Neural progenitor cell (in vitro differentiated cells): ENCODE data around the gene GOLT1A. TPM values are rescaled to one million over a fixed set of nuclear protein-coding genes. Genes with fewer than 3 reads are reported as not detected.

ENCODE experiments used
- DNase-seq: peaks from one replicate; pipeline ENCODE4 v3.0.0-alpha.2; 2016; ENCODE audit warnings: low spot score
- H2AFZ ChIP-seq: fragments of 200-600 bp; sonication (generic); replicated peaks from 2 replicates; pipeline ENCODE4 v1.6.1; 2016; ENCODE audit warnings: antibody characterized with exemption
- H3F3A ChIP-seq: fragments of 200-600 bp; sonication (generic); 2 replicates; pipeline ENCODE4 v1.6.1; 2016; ENCODE audit warnings: antibody characterized with exemption, low read depth
- H3K27ac ChIP-seq: fragments of 200-600 bp; sonication (generic); 2 replicates; pipeline ENCODE4 v1.5.1; 2016; ENCODE audit warnings: mild to moderate bottlenecking
- H3K27me3 ChIP-seq: fragments of 200-600 bp; sonication (generic); 2 replicates; pipeline ENCODE4 v1.6.1; 2016; ENCODE audit warnings: mild to moderate bottlenecking, moderate library complexity
- H3K36me3 ChIP-seq: fragments of 200-600 bp; sonication (generic); 2 replicates; pipeline ENCODE4 v1.5.1; 2016
- H3K4me1 ChIP-seq: fragments of 200-600 bp; sonication (generic); 2 replicates; pipeline ENCODE4 v1.6.1; 2016; ENCODE audit warnings: mixed run types
- H3K4me2 ChIP-seq: fragments of 200-600 bp; sonication (generic); 2 replicates; pipeline ENCODE4 v1.6.1; 2016
- H3K4me3 ChIP-seq: fragments of 200-600 bp; sonication (generic); 2 replicates; pipeline ENCODE4 v1.5.1; 2016
- H3K79me2 ChIP-seq: fragments of 200-600 bp; sonication (generic); 2 replicates; pipeline ENCODE4 v1.6.1; 2016; ENCODE audit warnings: low read depth
- H3K9ac ChIP-seq: fragments of 200-600 bp; sonication (generic); 2 replicates; pipeline ENCODE4 v1.6.1; 2016
- H3K9me3 ChIP-seq: fragments of 200-600 bp; sonication (generic); 2 replicates; pipeline ENCODE4 v1.5.1; 2016; ENCODE audit warnings: low read depth
- H4K20me1 ChIP-seq: fragments of 200-600 bp; sonication (generic); 2 replicates; pipeline ENCODE4 v1.6.1; 2016; ENCODE audit warnings: low read depth
- H3K27ac Mint-ChIP-seq: 3 replicates; pipeline ENCODE4 v1.8.0; 2021; ENCODE audit warnings: mixed read lengths
- H3K27me3 Mint-ChIP-seq: 2 replicates; pipeline ENCODE4 v1.8.0; 2022; ENCODE audit warnings: low read depth, mild to moderate bottlenecking, inconsistent platforms, moderate library complexity, mixed read lengths; ENCODE audit not compliant: insufficient read depth
- H3K36me3 Mint-ChIP-seq: 3 replicates; pipeline ENCODE4 v1.8.0; 2021; ENCODE audit warnings: mixed read lengths
- H3K4me1 Mint-ChIP-seq: 3 replicates; pipeline ENCODE4 v1.8.0; 2021; ENCODE audit warnings: mixed read lengths
- H3K4me3 Mint-ChIP-seq: 3 replicates; pipeline ENCODE4 v1.8.0; 2021; ENCODE audit warnings: mild to moderate bottlenecking, moderate library complexity, mixed read lengths
- H3K9me3 Mint-ChIP-seq: 3 replicates; pipeline ENCODE4 v1.8.0; 2020; ENCODE audit warnings: mixed read lengths
- EZH2 ChIP-seq: fragments of 200-600 bp; sonication (generic); IDR thresholded peaks from 2 replicates; pipeline ENCODE4 v1.6.1; 2017; ENCODE audit warnings: antibody characterized with exemption, mild to moderate bottlenecking, moderate library complexity
- EZH2phosphoT487 ChIP-seq: fragments of 200-600 bp; sonication (generic); IDR thresholded peaks from 2 replicates; pipeline ENCODE4 v1.6.1; 2017; ENCODE audit warnings: antibody characterized with exemption
- total RNA-seq: library from RNA; depleted of rRNA; stranded (reverse); fragments of >200 nt; gene quantifications from 2 replicates; pipeline ENCODE4 v1.2.3, GENCODE V29; 2015; ENCODE audit warnings: low replicate concordance
- TF ChIP-seq, protein P1 (sequence below): fragments of 200-600 bp; sonication (generic); IDR thresholded peaks from 2 replicates; pipeline ENCODE4 v1.5.1; 2017; ENCODE audit warnings: antibody characterized with exemption, mild to moderate bottlenecking

The GOLT1A gene
- total RNA-seq, 1 donor from 2014 or later = not detected

DNA sequence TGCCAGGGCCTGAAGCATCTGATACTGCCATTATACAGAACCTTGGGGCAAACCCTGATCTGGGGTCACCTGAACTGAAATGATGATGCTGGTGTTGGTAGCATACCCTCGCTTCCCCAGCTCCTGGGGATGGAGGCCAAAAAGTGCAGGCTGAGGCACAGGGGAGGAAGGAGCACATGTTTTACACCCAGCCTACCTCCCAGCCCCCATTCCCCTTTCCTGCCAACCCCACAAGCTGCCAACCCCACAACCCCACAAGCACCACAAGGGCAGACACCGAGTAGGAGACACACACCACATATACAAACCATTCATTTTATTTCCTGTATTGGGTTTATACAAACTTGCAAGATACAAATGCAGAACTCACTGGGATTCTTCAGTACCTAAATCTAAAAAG lies 4.8 kb upstream of the GOLT1A start:
- peaks cover 6% of the 10 kb centered on the region for H3K4me1 Mint-ChIP-seq
- H3F3A ChIP-seq = peaks cover 6% of the 10 kb centered on the region
- H3K27ac ChIP-seq = no peak overlapping the region
- no peak for DNase-seq
- H3K27me3 Mint-ChIP-seq = peaks cover 5% of the 10 kb centered on the region
- no peak overlapping the region for H3K27ac Mint-ChIP-seq
- no peak overlapping the region for H3K4me3 ChIP-seq
- H3K4me2 ChIP-seq = no peak overlapping the region
- no peaks in the 10 kb centered on the region for H3K9me3 ChIP-seq
- H3K36me3 ChIP-seq = no peaks in the 10 kb centered on the region
- H3K4me3 Mint-ChIP-seq = no peak overlapping the region
- H3K27me3 ChIP-seq = peaks cover 7% of the 10 kb centered on the region
- no peaks in the 10 kb centered on the region for H3K79me2 ChIP-seq
- no peak overlapping the region for H3K9ac ChIP-seq
- TF ChIP-seq EZH2 (no peak), EZH2phosphoT487 (no peak)
- TF ChIP-seq, protein P1, sequence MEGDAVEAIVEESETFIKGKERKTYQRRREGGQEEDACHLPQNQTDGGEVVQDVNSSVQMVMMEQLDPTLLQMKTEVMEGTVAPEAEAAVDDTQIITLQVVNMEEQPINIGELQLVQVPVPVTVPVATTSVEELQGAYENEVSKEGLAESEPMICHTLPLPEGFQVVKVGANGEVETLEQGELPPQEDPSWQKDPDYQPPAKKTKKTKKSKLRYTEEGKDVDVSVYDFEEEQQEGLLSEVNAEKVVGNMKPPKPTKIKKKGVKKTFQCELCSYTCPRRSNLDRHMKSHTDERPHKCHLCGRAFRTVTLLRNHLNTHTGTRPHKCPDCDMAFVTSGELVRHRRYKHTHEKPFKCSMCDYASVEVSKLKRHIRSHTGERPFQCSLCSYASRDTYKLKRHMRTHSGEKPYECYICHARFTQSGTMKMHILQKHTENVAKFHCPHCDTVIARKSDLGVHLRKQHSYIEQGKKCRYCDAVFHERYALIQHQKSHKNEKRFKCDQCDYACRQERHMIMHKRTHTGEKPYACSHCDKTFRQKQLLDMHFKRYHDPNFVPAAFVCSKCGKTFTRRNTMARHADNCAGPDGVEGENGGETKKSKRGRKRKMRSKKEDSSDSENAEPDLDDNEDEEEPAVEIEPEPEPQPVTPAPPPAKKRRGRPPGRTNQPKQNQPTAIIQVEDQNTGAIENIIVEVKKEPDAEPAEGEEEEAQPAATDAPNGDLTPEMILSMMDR = no peak
- no peaks in the 10 kb centered on the region for H3K9me3 Mint-ChIP-seq
- no peaks in the 10 kb centered on the region for H4K20me1 ChIP-seq
- H3K4me1 ChIP-seq = peaks cover 3% of the 10 kb centered on the region
- no peak overlapping the region for H2AFZ ChIP-seq
- H3K36me3 Mint-ChIP-seq = peaks cover 6% of the 10 kb centered on the region

DNA sequence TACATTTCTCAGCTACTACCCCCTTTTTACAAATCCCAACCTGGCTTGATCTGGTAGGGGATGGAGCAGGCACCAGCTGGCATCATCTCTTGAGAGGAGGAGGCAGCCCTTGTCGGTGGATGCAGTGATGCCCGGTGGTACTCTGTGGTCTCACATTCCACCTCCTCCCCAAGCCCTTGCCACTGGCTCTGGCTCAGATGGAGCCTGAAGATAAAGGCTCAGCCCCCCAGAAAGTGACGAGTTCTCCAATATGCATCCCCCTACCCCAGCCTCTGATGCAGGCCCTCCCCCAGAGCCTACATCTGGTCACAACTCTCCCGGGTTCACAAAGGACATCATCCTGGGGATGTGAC lies 3.8 kb upstream of the GOLT1A start:
- Mint-ChIP-seq H3K9me3 (no peaks in the 10 kb centered on the region), H3K36me3 (peaks cover 3% of the 10 kb centered on the region)
- no peak overlapping the region for H3K9ac ChIP-seq

DNA sequence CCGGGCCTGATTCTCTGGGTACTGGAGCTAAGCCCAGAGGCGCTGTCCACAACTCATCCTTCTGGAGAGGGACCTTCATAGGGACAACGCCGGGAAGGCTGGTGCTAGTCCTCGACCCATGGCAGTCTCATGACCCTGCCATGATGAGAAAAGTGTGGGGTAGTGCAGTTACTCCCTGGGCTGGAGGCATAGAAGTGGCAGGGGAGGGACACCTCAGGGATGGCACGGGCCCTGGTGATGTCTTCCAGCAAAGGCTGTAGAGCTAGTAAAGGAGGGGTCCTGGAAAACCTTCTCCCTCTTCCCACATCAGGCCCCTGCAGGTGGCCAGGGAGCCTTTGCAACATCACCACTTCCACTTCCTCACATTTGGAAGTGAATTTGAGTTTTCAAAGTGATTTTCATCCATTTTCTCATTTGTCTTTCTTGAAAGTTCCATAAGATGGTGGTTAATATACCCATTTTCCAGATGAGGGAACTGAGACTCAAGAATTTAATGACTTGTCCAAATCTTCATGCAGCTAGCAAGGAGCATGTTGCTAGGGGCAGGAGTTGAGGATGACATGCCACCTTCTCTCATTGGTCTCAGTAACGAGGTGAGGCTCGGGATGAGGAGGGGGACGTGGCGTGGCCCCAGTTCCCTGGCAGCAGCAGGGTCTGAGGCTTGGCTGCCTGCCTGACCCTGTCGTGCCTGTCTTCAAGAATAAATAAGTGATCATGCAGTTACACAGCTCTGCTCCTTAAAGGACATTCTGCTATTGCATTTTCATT lies 3.3 kb upstream of the GOLT1A start:
- peaks cover 6% of the 10 kb centered on the region for H3K4me1 Mint-ChIP-seq
- Histone ChIP-seq H3K4me1 (peaks cover 4% of the 10 kb centered on the region), H2AFZ (no peak overlapping the region), H3K27ac (no peak overlapping the region), H3K4me3 (no peak overlapping the region), H3K9ac (no peak overlapping the region), H3K79me2 (no peaks in the 10 kb centered on the region), H3K27me3 (peaks cover 15% of the 10 kb centered on the region), H3K36me3 (no peaks in the 10 kb centered on the region), H3K9me3 (no peaks in the 10 kb centered on the region), H3F3A (peaks cover 12% of the 10 kb centered on the region), H4K20me1 (no peaks in the 10 kb centered on the region), H3K4me2 (no peak overlapping the region)
- peaks cover 5% of the 10 kb centered on the region for H3K27me3 Mint-ChIP-seq
- TF ChIP-seq EZH2phosphoT487 = no peak
- DNase-seq = no peak
- H3K36me3 Mint-ChIP-seq = peaks cover 3% of the 10 kb centered on the region
- H3K27ac Mint-ChIP-seq = no peak overlapping the region
- H3K4me3 Mint-ChIP-seq = no peak overlapping the region
- H3K9me3 Mint-ChIP-seq = no peaks in the 10 kb centered on the region

More for the DNA sequence above, 3.8 kb upstream of the GOLT1A start:
- Histone ChIP-seq H3K79me2 (no peaks in the 10 kb centered on the region), H3K9me3 (no peaks in the 10 kb centered on the region), H2AFZ (no peak overlapping the region), H3F3A (peaks cover 12% of the 10 kb centered on the region), H3K27ac (no peak overlapping the region), H3K27me3 (peaks cover 15% of the 10 kb centered on the region), H3K4me1 (peaks cover 4% of the 10 kb centered on the region), H3K36me3 (no peaks in the 10 kb centered on the region), H4K20me1 (no peaks in the 10 kb centered on the region), H3K4me2 (no peak overlapping the region), H3K4me3 (no peak overlapping the region)
- H3K4me1 Mint-ChIP-seq = peaks cover 6% of the 10 kb centered on the region
- no peak overlapping the region for H3K27ac Mint-ChIP-seq
- peaks cover 5% of the 10 kb centered on the region for H3K27me3 Mint-ChIP-seq
- no peak for DNase-seq
- H3K4me3 Mint-ChIP-seq = no peak overlapping the region
- TF ChIP-seq, protein P1 = no peak
- TF ChIP-seq EZH2phosphoT487 (no peak), EZH2 (no peak)

DNA sequence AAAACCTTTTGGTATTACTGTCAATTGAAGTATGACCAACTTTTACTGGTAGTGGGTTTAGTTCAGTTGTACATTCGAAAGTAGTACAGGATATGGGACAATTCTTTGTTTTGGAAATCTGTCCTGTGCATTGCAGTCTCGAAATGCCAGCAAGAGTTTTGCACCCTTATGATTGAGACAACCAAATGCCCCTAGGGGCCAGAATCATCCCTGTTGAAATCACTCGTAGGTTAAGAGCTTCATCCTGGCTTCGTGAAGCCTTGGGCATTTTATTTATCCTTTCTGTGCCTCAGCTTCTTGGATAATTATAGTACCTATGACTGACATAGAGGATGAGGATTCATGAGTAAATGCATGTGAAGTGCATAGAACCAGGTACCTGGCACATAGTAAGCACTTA lies 2.4 kb upstream of the GOLT1A start:
- no peak overlapping the region for H3K4me3 ChIP-seq
- no peaks in the 10 kb centered on the region for H3K79me2 ChIP-seq
- H3K27me3 Mint-ChIP-seq = peaks cover 5% of the 10 kb centered on the region
- H3K4me1 ChIP-seq = peaks cover 4% of the 10 kb centered on the region
- no peak overlapping the region for H3K4me3 Mint-ChIP-seq
- no peak for TF ChIP-seq EZH2
- TF ChIP-seq, protein P1 = no peak
- TF ChIP-seq EZH2phosphoT487 = no peak
- peaks cover 6% of the 10 kb centered on the region for H3K4me1 Mint-ChIP-seq
- no peaks in the 10 kb centered on the region for H3K9me3 Mint-ChIP-seq
- peaks cover 12% of the 10 kb centered on the region for H3F3A ChIP-seq
- no peak overlapping the region for H2AFZ ChIP-seq
- peaks cover 15% of the 10 kb centered on the region for H3K27me3 ChIP-seq
- no peaks in the 10 kb centered on the region for H3K36me3 ChIP-seq
- H3K9me3 ChIP-seq = no peaks in the 10 kb centered on the region
- H3K27ac ChIP-seq = no peak overlapping the region
- no peak overlapping the region for H3K9ac ChIP-seq
- H4K20me1 ChIP-seq = no peaks in the 10 kb centered on the region
- H3K4me2 ChIP-seq = no peak overlapping the region
- no peak overlapping the region for H3K27ac Mint-ChIP-seq
- H3K36me3 Mint-ChIP-seq = no peaks in the 10 kb centered on the region
- DNase-seq = no peak
